Mucosa of descending colon (tissue), 3 donors: Measurements from ENCODE around the gene SEC23IP. TPM values are rescaled to one million over a fixed set of nuclear protein-coding genes. Genes with fewer than 3 reads are reported as not detected.

Experiments used
- ATAC-seq: fragments of 200-7000 bp; cut with Tn5 transposase; one replicate; pipeline ENCODE4 v1.9.1; 2020; ENCODE audit warnings: mild to moderate bottlenecking, moderate library complexity
- DNase-seq, 3 donors: peaks; one replicate each; pipeline ENCODE4 v3.0.0-alpha.2; 2020
- H3K36me3 ChIP-seq: fragments of 200-600 bp; one replicate; pipeline ENCODE4 v1.8.0; 2021; ENCODE audit warnings: low read depth, mild to moderate bottlenecking
- H3K4me1 ChIP-seq: fragments of 200-600 bp; one replicate; pipeline ENCODE4 v1.8.0; 2021; ENCODE audit warnings: low read depth, mild to moderate bottlenecking
- H3K4me3 ChIP-seq: fragments of 200-600 bp; one replicate; pipeline ENCODE4 v1.8.0; 2021; ENCODE audit warnings: mild to moderate bottlenecking
- H3K9me3 ChIP-seq: fragments of 200-600 bp; one replicate; pipeline ENCODE4 v1.8.0; 2021; ENCODE audit warnings: mild to moderate bottlenecking
- CTCF ChIP-seq: fragments of 200-600 bp; IDR thresholded peaks from one replicate; pipeline ENCODE4 v1.8.0; 2022; ENCODE audit warnings: antibody characterized with exemption, mild to moderate bottlenecking
- intact Hi-C, 2 donors: fragments of 100-400 bp; cut with DNase I in 1 of 2; cut with micrococcal nuclease in 1 of 2; formaldehyde crosslinking; loops; one replicate each; pipeline versions ENCODE4 v1.11.0 to v1.11.1; 2022; cut with DNase I, micrococcal nuclease
- total RNA-seq, 3 donors: library from RNA; stranded (reverse); fragmentation: NEBNext Ultra II Directional in 2 of 3; extraction: Animal tissue kit (Norgen Biotek cat#: 25700) in 2 of 3; gene quantifications; one replicate each; pipeline versions ENCODE4 v1.2.1 to v1.2.4, GENCODE V29; 2021 to 2023
- donor health status: DM: no; HTN: no; CAD: no; lungs with moderate emphysema.
- donor health status: DM: no; HTN: no; CAD: no.
- donor health status: DM: no; HTN: yes; CAD: no.

SEC23IP gene
- total RNA-seq, 3 donors from 2014 or later: 50.9 to 67.7 (median 66.3) TPM

GRCh38 chr10:119852822-119853221 is 39.7 kb upstream of the SEC23IP start:
- intact Hi-C loops: loop anchor here in 1 of 2 donors (10.0 kb wide), 1 partner anchor 168 kb away; no protein-coding TSS in a partner anchor
- no peaks in the 10 kb centered on the region for H3K4me1 ChIP-seq
- no peaks in the 10 kb centered on the region for H3K36me3 ChIP-seq
- no peak for TF ChIP-seq CTCF
- H3K4me3 ChIP-seq: no peak overlapping the region
- ATAC-seq (no peak), DNase-seq (no peak)
- no peaks in the 10 kb centered on the region for H3K9me3 ChIP-seq

GRCh38 chr10:119853574-119853973 is 39.0 kb upstream of the SEC23IP start:
- TF ChIP-seq CTCF: no peak
- no peaks in the 10 kb centered on the region for H3K36me3 ChIP-seq
- H3K4me1 ChIP-seq: no peaks in the 10 kb centered on the region

GRCh38 chr10:119858063-119858462 is 34.5 kb upstream of the SEC23IP start:
- DNase-seq (no peak), ATAC-seq (no peak)
- H3K4me3 ChIP-seq: no peak overlapping the region
- H3K36me3 ChIP-seq: no peaks in the 10 kb centered on the region
- intact Hi-C loops: loop anchor here in 1 of 2 donors (10.0 kb wide), 1 partner anchor 173 kb away; no protein-coding TSS in a partner anchor
- H3K4me1 ChIP-seq: peaks cover 3% of the 10 kb centered on the region
- no peak for TF ChIP-seq CTCF
- no peaks in the 10 kb centered on the region for H3K9me3 ChIP-seq

More at GRCh38 chr10:119853574-119853973, 39.0 kb upstream of the SEC23IP start:
- intact Hi-C loops: loop anchor here in 1 of 2 donors (10.0 kb wide), 1 partner anchor 169 kb away; no protein-coding TSS in a partner anchor
- no peak for DNase-seq
- H3K4me3 ChIP-seq: no peak overlapping the region
- no peak for ATAC-seq
- no peaks in the 10 kb centered on the region for H3K9me3 ChIP-seq

DNA sequence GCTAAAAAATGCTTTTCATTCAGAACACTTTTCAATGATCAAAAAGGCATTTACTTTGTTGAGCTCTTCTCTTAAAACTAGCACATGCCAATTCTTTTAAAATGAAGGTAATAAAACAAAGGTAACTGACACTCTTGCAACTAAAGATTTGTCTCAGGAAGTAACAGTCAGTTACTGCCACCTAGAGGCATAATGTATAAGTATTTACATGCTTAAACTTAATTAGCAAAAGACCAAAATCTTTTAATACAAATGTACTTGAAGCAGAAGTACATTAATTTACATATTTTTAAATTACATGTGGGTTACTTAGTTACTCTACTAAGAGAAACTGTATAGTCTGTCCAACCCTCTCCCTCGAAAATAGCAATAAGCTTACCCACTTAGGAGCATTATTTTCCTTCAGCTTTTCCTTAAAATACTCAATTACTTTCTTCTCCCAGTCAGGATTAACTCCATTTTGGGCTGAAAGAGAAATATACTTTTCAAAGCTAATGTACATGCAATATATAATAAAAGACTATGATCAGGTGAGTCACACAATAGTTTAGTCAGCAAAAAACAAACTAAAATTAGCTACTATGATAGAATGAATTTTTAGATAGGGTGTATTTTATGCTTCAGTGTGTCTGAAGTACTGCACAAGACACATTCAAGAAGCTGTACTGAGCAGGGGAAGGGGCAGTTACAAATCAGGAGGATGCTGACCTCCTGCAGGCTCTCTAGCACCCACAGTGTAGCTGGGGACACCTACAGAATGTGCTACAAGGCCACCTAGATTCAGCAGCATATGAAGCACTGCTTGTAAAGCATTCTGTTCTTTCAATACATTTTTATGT is 32.9 kb upstream of the SEC23IP start:
- DNase-seq (no peak), ATAC-seq (peak; percentile 65)
- H3K9me3 ChIP-seq: no peaks in the 10 kb centered on the region
- peaks cover 3% of the 10 kb centered on the region for H3K4me1 ChIP-seq
- H3K4me3 ChIP-seq: no peak overlapping the region
- no peaks in the 10 kb centered on the region for H3K36me3 ChIP-seq
- intact Hi-C loops: loop anchor here (10.0 kb wide), 2 partner anchors 115 to 175 kb away; no protein-coding TSS in a partner anchor
- TF ChIP-seq CTCF: peak; percentile 22

GRCh38 chr10:119860866-119861607 is 31.5 kb upstream of the SEC23IP start:
- TF ChIP-seq CTCF: no peak
- Histone ChIP-seq H3K9me3 (no peaks in the 10 kb centered on the region), H3K36me3 (no peaks in the 10 kb centered on the region), H3K4me1 (peaks cover 3% of the 10 kb centered on the region), H3K4me3 (no peak overlapping the region)
- no peak for ATAC-seq
- no peak for DNase-seq
- intact Hi-C loops: loop anchor here in 1 of 2 donors (10.0 kb wide), 1 partner anchor 116 kb away; no protein-coding TSS in a partner anchor
